ENCODE measurements around the gene POSTN. TPM values are rescaled to one million over a fixed set of nuclear protein-coding genes. Genes with fewer than 3 reads are reported as not detected.

POSTN gene
- total and polyA plus RNA-seq, 2 of the 8 experiments (the other 6 are each of a cell fraction or from before 2014, with no cell fraction given): 0.30 to 0.74 TPM

- no peak for TF ChIP-seq CHD7 (IDR thresholded peaks at IDR 0.05; ENCODE audit: insufficient replicate concordance, low read length)
- no peak for TF ChIP-seq NANOG (IDR thresholded peaks at IDR 0.05; ENCODE audit: insufficient read depth, low read depth, low read length, poor library complexity, severe bottlenecking)
- TF ChIP-seq RXRA (IDR thresholded peaks at IDR 0.05; ENCODE audit: insufficient read depth, low read depth, low read length): no peak
- TF ChIP-seq E2F6 (IDR thresholded peaks at IDR 0.05): no peak
- no peak for TF ChIP-seq KDM4A (IDR thresholded peaks at IDR 0.05; ENCODE audit: low read depth, low read length, severe bottlenecking)
- no peak for TF ChIP-seq RBBP5 (IDR thresholded peaks at IDR 0.05; ENCODE audit: borderline replicate concordance, low read depth, low read length)
- TF ChIP-seq BACH1 (IDR thresholded peaks at IDR 0.05; ENCODE audit: low read length): no peak
Observed at GRCh38 chr13:37646531-37646930, 48.0 kb upstream of the POSTN start (continued).

Measured in H1 (cell line).